Measurements from ENCODE around the gene EHMT2.

Gene EHMT2

GRCh38 chr6:31838968-31839367 is 58.5 kb downstream of the EHMT2 start:
- no peak for TF ChIP-seq CTCF (IDR thresholded peaks at IDR 0.05)

- no peak for TF ChIP-seq CTCF (IDR thresholded peaks at IDR 0.05)
Measured at GRCh38 chr6:31837369-31838113, 60.0 kb downstream of the EHMT2 start.

GRCh38 chr6:31836474-31837368 is 60.8 kb downstream of the EHMT2 start:
- no peak for TF ChIP-seq CTCF (IDR thresholded peaks at IDR 0.05)

- no peak for TF ChIP-seq CTCF (IDR thresholded peaks at IDR 0.05)
Measured at GRCh38 chr6:31836047-31836473, 61.4 kb downstream of the EHMT2 start.

GRCh38 chr6:31834367-31835250 is 62.9 kb downstream of the EHMT2 start:
- no peak for TF ChIP-seq CTCF (IDR thresholded peaks at IDR 0.05)

GRCh38 chr6:31831350-31832215 is 65.9 kb downstream of the EHMT2 start:
- TF ChIP-seq CTCF (IDR thresholded peaks at IDR 0.05) = no peak

Data from LNCAP (cell line).